GM18505 (cell line): Measurements from ENCODE around the gene UQCRH.
A peak's percentile ranks its signal among the peaks of the same experiment; 100 is the strongest.

Experiments
- ATAC-seq: cut with Tn5 transposase; IDR thresholded peaks from one replicate; pipeline ENCODE4 v1.9.1; 2021; ENCODE audit not compliant: unreplicated experiment
- POLR2A ChIP-seq: IDR thresholded peaks from 4 replicates; pipeline ENCODE4 v1.6.1; 2011; ENCODE audit warnings: borderline replicate concordance; ENCODE audit not compliant: insufficient read depth, insufficient read length; ENCODE audit errors: extremely low read depth

UQCRH gene

DNA sequence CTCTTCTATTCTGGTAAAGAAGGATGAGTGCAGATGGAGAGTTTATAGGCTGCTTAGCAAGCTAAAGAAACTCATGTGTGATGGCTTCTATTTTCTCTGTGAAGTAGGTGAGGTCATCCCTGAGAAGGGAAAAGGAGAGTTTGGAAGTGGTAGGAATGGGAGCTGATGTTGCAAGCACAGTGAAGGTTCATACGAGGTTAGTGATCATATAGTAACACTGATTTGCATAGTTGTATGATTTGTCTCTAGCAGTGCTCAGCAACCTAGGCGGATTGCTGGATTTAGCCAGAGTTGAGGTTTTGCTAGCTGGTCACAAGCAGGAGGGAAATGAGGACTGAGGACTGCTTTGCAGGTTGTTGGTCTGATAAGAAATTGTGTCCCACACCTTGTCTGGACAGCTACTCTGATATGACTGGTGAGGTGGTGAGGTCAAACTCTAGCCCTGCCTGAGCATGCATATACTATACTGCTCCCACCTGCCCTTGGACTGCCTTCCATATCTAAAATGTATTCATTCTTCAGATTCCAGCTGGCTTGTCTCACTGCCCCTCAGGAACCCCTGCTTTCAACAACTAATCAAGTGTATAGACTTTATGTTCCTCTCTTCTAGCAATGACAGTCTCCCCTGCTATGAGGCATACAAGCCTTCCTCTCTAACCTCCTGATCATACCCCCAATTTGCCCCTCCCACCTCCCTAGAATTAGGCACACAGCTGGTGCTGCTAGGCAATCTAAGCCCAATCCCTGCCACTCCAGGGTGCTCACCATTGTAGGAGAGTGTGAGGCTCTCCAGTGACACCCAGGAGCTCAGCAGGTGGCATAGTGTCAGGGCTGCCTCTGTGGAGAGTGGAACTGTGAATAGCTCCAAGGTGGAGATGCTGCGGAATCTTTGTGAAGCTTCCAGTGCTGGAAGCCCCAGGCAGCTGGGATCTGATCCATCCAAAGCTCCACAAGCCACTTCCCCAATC, 18.6 kb upstream of the UQCRH start:
- TF ChIP-seq POLR2A: no peak
- ATAC-seq: no peak

DNA sequence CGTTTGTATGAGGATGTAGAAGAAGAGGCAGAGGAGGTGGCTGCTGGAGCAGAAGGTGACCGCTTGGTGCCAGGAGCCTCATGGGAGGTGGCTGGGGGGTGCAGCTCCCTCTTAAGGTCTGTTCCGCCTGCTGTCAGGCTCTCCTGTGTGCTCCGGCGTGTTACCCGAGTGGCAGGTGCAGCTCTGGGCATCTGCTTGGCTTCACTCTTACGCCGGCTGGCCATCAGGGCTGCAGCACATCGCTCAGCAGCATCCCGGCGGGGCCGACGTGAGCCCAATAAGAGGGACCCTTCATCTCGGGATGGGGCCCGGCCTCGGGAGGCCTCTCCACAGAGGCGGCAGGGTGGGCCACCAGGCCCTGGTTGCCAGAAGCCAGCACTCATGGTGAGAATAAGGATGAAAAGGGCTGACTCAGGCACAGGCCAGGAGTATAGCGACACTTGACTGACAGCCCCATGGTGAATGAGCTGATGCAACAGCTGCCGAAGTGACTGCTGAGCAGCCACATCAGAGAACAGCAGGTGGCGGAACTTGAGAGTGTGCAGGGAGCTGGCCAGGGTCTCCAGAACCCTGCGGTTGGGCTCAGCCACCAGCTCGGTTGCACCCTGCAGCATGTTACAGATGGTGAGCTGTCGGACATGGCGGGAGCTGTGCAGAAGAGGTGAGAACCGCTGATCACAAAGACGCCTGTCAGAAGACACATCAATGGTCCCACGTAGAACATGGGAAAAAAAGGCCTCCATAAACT, 17.6 kb upstream of the UQCRH start:
- ATAC-seq: no peak
- no peak for TF ChIP-seq POLR2A

DNA sequence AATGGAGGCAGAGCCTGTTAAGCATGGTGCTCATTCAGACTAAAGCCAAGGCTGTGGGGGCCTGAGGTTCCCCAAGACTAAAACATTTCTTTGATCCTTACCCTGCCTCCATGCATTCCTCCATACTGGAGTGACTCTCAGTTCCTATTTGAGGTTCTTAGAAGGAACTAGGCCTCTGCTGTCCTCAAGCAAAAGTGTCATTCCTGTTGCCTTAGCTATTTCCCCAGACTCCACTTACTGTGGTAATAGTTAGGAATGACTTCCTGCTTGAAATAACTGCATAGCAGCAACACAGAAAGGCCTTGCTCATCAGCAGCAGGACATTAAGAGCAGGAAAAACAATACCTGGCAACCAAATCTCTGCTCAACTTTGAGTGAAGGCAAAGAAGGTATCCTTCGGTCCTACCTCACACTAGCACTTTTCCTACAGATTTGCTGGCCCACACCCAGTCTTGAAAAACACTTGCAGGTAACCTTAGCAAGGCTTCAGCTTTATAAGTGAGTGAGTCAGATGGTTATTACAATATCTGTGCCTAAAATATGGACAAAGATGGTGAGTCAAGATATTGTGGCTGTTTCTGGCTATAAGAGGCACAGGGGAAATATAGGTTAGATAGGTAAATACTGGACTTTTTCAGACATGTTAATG, 14.9 kb upstream of the UQCRH start:
- no peak for TF ChIP-seq POLR2A
- ATAC-seq: no peak

DNA sequence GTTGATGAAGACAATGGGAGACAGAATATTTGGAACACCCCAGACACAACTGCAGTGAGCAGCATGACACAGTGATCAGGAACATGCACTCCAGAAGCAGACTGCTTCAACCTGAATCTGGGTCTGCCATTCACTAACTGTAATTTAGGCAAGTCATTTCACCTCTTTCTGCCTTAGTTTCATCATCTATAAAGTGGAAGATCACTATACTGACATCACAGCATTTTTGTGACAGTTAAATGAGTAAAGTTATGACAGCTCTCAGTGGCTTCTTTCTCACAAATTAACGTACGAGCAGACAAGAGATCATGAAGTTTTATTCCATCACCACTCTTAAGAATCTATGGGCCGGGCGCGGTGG, 14.4 kb upstream of the UQCRH start:
- ATAC-seq: no peak
- TF ChIP-seq POLR2A: no peak

DNA sequence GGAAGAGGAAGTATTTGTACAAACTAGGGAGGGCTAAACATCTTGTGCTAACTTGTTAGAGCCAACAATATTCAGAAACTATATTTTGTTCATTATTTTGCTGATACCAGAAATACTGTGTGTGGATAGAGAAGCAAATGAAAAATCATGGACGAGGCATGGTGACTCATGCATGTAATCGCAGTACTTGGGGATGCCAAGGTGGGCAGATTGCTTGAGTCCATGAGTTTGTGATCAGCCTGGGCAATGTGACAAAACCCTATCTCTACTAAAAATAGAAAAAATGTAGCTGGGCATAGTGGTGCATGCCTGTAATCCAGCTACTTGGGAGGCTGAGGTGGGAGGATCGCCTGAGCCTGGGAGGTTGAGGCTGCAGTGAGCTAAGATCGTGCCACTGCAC, 13.5 kb upstream of the UQCRH start:
- no peak for TF ChIP-seq POLR2A
- ATAC-seq: no peak

DNA sequence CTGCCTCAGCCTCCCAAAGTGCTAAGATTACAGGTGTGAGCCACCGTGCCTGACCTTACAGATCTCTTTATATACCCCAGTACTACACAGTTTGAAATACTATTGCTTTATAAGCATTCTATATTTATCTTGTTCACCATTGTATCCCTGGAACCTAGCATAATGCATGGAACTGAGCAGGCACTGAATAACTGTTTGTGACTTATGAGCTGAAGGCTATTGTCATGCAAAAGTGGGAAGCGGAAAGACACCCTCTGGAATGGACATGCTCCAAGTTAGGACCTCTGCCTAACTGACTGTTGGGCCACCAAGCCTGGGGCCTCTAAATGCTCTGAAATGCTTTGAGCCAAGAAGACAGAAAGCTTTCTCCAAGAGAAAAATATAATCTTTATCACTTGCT, 8.2 kb upstream of the UQCRH start:
- no peak for ATAC-seq
- TF ChIP-seq POLR2A: no peak

DNA sequence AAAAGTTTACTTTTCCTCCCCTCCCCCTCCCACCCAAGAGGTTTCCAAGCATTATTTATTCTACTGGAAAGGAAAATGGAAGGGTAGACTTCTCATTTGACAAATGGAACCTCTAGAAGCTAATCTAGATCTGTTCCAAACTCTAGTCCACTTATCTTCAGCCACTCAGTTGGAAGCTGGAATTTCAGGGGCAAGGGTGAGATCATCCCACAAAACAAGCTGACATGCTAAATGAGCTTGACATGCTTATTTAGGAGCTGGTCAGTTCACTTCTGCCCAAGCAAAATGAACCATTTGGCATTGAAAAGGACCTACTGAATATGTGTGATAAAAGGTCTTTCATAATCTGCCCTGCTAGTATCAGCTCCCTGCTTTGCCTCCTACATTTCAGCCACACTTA, 5.1 kb upstream of the UQCRH start:
- TF ChIP-seq POLR2A: no peak
- no peak for ATAC-seq

DNA sequence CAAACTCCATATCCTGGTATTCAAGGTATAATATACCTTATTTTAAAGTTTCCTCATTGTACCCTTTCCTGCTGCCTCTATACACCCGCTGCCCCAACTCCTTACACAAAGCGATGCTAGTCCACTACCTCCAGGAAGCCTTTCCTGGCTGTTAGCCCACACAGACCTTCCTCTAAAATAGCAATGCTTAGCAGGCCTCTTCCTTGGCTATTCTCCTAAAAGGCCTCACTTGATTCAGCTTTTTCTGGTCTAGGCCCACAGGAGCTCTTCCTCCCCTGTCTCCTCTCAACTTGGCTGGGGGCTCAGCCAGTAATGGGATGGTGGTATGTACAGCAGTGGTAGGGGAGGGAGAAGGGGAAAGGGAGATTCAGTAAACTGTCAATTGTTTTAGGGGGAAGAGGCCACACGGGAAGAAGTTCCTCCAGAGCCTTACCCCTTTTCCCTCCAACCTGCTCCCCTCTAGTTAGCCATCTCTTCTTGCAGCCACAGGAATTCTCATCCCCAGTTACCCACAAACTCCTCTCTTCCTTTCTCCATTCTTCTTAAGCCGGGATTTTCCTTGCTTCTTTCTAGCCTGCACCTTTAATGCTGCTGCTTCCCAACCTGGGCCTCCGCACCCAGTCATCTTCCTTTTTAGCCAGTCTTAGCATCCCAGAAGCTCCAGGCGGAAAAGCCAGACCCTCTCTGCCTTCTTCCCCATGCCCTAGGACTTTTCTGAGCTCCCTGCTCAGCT, 2.7 kb upstream of the UQCRH start:
- TF ChIP-seq POLR2A: no peak
- ATAC-seq: no peak

DNA sequence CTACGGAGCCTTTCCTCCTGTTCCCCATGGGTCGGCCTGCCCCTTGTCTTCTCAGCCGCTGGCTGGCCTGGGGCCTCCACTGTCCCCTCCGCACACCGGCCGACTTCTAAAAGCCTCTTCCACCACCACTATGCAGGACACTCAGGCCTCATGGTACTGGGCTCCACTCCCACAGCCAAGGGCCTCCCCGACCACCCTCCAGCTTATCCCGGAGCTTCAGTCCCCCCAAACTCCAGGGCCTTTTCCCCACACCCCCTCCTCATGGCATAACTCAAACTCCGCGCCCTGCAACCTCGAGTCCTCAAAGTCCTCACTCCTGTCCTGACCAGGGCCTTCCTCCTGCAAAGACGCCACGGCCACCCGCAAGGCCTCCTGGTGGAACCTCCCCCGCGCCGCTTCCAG, 2.1 kb upstream of the UQCRH start:
- TF ChIP-seq POLR2A: no peak
- no peak for ATAC-seq

DNA sequence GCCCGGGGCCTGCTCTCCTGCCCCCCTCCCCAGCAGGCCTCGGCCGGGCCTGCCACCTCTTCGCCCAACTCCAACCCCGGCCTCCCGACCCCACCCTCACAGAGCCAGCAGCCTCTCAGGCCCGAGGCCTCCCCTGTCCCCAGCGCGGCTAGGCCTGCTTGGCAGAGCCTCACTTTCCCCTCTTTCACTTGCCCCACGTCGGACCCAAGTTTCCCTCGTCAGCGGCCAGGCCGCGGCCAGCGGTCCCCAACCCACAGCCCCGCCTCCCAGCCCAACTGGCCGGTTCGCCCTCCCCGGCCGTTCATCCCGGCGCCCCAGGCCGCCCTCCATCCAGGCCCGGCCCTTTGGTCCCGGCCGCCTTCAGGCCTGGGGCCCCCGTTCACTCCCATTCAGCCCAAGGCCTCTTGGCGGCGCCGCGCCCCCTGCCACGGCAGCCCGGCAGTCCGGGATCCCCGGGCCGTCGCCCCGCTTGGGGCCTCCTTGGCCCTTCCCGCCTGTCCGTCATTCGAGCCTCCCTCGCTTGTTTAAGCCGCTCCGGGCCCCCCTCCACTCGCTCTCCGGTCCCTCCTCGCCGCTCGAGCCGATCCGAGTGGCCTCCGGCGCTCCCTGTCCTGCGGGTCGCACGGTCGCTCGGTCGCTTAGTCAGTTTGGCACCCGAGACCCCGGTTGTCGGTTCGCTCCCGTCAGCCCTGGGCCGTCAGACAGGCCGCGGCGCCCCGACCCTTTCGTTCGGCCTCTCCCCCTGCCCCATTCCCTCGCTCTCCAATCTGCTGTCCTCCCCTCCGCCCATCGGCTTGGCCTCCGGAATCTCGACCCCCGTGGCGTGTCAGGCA, 1.5 kb upstream of the UQCRH start:
- TF ChIP-seq POLR2A: no peak
- ATAC-seq: peak; percentile 24

DNA sequence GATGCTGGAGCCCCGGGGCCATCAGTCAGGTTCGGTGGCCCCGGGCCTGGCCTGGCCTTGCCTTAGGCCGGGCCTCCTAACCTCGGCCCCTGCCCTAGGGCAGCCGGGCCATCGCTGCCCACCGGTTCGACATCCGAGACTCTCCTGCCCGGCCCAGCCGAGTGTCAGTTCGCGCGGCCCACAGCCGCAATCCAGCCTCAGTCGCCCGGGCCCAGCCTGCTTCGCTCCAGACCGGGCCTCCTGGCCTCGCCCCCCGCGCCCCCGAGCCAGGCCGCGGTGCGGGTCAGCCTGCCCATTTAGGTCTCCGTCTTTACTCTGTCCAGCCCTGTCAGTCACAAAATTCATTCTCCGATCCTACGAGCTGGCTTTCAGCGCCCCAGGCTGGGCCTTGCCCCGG, 859 bp upstream of the UQCRH start:
- ATAC-seq: peak; percentile 14
- no peak for TF ChIP-seq POLR2A

DNA sequence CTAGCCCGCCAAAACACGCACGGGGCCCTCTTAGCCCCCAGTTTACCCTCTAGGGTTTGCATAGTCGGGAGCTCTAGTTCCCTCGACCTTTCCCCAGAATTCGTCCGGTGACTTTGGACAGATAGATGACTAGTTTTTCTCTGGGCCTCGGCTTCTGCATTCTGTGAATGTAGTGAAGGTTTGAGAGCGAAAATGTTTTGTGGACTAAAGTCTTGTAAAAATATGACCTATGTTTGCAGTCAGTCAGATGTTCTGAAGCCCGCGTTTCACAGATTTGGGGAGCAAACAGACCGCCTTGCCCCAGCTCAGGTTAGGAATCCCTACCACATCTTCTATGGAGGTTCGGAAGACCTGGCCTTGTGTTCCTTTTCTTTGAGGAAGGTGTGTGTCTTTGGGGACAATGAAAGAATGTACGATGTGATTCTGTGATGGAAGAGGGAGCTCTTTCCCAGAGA, 401 bp downstream of the UQCRH start:
- no peak for TF ChIP-seq POLR2A
- no peak for ATAC-seq

DNA sequence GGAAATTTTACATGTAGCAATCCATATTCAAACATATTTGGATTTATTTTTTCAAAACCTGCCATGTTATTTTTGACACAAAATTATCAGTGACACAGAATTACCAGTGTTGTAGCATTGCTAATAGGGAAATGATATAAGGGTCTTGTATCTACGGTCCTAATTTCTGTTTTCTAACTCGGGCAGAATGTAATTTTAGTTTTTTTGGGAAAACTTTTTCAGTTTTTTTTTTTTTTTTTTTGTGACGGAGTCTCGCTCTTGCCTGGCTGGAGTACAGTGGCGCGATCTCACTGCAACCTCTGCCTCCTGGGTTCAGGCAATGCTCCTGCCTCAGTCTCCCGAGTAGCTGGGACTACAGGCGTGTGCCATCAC, 2.6 kb downstream of the UQCRH start:
- no peak for TF ChIP-seq POLR2A
- no peak for ATAC-seq
